NCI-H1105 treated with DMSO at 0.1 percent for 48 hours (cell line): ENCODE data around the gene TYRO3.
"Not testable (repeated sequence)": the region's sequence is repeated elsewhere in the genome, so short reads cannot be mapped to it uniquely, and the experiment has no call there.

Experiments
- DNase-seq: peaks from one replicate; lab custom pipeline; 2025; lab: John Stamatoyannopoulos, UW

The TYRO3 gene

GRCh38 chr15:41574158-41574557 lies 15.1 kb downstream of the TYRO3 start:
- no peak for DNase-seq

GRCh38 chr15:41575282-41575681 lies 16.3 kb downstream of the TYRO3 start:
- no peak for DNase-seq

- no peak for DNase-seq
These were observed 19.1 kb downstream of the TYRO3 start for GRCh38 chr15:41577863-41578735.

DNA sequence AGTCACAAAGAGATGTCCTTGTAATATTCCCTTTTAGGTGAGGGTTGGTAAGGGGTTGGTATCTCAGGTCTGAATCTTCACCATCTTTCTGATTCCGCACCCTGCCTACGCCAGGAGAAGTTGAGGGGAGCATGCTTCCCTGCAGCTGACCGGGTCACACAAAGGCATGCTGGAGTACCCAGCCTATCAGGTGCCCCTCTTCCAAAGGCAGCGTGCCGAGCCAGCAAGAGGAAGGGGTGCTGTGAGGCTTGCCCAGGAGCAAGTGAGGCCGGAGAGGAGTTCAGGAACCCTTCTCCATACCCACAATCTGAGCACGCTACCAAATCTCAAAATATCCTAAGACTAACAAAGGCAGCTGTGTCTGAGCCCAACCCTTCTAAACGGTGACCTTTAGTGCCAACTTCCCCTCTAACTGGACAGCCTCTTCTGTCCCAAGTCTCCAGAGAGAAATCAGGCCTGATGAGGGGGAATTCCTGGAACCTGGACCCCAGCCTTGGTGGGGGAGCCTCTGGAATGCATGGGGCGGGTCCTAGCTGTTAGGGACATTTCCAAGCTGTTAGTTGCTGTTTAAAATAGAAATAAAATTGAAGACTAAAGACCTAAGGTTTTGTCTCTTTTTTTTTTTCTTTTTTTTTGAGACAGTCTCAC lies 19.8 kb downstream of the TYRO3 start:
- DNase-seq, result no peak

DNA sequence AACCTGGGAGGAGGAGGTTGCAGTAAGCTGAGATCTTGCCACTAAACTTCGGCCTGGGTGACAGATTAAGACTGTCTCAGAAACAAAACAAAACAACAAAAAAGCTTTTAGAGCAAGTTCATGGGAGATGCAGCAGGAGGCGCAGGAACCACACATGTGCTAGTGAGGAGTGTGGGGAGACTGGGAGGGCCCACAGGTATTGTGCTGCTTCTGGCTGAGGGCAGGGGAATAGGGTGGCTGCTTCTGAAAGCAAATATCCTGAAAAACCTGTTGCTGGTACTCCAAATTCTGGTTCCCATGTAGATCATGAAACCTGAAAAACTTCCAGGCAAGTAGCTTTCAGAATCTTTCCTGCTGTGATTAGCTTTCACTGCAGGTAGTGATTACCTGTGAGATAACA lies 22.1 kb downstream of the TYRO3 start:
- DNase-seq, result no peak

DNA sequence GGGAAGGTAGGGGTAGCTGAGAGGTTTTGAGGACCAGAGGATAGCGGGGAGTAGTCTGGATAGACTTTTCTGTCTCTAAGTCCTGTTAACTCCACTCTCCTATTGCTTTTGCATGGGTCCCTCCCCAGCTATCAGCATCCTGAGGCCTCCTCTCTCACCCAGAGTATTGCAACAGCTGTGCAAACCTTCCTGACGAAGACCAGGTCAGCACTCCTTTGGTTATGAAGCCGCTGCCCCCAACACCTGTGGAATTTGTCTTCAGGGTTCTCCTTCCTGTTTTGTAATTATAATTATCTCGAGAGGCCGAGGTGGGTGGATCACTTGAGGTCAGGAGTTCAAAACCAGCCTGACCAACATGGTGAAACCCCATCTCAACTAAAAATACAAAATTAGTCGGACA lies 24.8 kb downstream of the TYRO3 start:
- DNase-seq, result no peak

- no peak for DNase-seq
These were observed 25.7 kb downstream of the TYRO3 start for GRCh38 chr15:41584636-41585126.

- no peak for DNase-seq
These were observed 26.4 kb downstream of the TYRO3 start for GRCh38 chr15:41585127-41586047.

- DNase-seq, result not testable (repeated sequence)
These were observed 27.7 kb downstream of the TYRO3 start for GRCh38 chr15:41586531-41587282.

- DNase-seq, result not testable (repeated sequence)
These were observed 30.0 kb downstream of the TYRO3 start for GRCh38 chr15:41589018-41589417.

GRCh38 chr15:41589571-41589970 lies 30.6 kb downstream of the TYRO3 start:
- DNase-seq, result not testable (repeated sequence)

DNA sequence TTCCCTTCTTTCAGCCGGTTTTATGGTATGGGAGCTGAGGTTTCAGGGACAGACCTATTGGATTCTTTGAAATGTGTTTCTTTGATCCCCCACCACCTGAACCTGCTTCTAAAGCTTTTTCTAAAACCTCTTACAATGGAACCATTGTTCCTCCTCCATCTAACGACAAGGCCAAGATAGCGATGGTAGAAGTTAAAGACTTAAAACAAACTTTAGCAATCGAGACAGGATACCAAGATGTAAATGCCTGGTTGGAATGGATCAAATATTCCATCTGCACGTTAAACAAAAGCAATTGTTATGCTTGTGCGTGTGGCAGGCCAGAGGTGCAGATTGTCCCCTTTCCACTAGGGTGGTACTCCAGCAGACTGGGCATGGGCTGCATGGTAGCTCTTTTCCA lies 32.2 kb downstream of the TYRO3 start:
- not testable (repeated sequence) for DNase-seq

DNA sequence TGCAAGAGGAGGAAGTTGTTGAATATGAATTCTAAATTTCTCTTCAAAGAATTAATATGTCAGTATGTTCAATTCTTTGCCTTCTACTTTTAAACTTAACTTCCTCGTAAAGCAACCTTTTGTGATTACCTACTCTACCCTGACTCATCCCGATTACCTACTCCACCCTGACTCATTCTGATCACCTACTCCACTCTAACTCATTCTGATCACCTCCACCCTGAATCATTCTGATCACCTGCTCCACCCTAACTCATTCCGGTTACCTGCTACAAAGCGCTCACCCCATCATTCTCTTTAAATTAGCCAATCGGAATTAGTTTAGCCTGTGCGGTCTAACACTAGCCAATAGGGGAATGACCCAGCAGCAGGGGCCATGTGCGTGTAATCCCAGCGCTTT lies 33.7 kb downstream of the TYRO3 start:
- not testable (repeated sequence) for DNase-seq

DNA sequence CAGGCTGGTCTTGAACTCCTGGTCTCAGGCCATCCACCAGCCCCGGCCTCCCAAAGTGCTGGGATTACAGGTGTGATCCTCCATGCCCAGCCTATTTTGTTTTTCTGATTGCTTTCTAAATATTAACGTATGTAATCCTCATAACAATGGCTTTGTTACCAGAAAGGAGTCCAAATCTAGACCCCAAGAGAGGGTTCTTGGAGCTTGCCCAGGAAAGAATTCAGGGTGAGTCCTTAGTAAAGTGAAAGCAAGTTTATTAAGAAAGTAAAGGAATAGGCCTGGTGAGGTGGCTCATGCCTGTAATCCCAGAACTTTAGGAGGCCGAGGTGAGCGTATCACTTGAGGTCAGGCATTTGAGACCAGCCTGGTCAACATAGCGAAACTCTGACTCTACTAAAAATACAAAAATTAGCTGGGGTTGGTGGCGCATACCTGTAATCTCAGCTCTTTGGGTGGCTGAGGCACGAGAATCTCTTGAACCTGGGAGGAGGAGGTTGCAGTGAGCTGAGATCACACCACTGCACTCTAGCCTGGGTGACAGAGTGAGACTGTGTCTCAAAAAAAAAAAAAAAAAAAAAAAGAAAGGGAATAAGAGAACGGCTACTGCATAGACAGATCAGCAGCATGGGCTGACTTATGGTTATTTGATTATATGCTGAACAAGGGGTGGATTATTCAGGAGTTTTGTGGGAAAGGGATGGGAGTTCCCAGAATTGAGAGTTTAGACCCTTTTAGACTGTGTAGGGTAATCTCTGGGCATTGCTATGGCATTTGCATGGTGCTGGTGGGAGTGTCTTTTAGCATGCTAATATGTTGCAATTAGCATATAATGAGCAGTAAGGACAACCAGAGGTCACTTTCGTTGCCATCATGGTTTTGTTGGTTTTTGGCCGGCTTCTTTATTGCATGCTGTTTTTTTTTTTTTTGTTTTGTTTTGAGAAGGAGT lies 36.1 kb downstream of the TYRO3 start:
- no peak for DNase-seq

GRCh38 chr15:41596972-41597371 lies 38.0 kb downstream of the TYRO3 start:
- DNase-seq, result no peak

GRCh38 chr15:41597787-41598186 lies 38.8 kb downstream of the TYRO3 start:
- no peak for DNase-seq

- no peak for DNase-seq
These were observed 40.0 kb downstream of the TYRO3 start for GRCh38 chr15:41599061-41599460.

- no peak for DNase-seq
These were observed 44.5 kb downstream of the TYRO3 start for GRCh38 chr15:41603411-41603935.

DNA sequence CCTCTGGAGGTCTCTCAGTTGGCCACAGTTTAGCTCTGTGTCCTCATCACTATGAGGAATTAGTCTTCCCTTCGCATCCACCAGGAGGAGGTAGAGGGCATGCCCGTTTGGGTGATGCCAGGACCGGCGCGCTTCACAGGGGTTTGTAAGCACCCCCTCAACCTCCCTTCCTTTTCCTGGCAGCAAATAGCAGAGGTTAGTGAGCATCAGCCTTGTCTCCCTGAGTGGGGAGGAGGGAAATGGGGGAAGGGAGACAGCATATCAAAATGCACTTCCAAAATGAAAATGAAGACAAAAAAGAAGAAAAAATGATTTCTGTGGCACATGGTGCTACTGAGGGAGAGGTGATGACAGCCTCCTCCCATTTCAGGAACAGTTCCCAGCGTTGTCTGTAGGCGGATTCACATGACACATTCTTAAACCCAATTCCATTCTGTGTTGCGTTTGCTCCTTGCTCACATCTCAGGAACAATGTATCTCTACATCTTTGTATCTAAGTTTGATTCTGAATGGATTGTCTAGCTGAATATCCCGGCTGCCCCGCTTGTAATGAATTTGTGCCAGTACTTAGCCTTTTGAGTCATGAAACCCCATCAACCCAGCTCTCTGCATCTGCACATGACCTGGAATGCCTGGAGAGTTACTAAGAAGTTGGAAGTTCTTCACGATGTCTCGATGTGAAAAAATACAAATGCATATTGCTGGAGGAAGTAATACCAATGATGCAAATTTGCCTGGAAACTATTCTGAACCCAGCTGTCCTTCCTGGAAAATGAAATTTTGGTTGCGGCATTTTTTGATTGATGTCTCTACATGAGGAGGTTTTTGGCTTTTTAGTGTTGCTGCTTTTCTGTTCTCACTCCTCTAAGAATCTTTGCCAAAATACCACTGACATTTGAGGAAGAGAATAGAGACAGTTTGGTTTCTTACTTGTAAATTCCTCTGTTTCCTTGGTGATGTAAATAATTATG lies 45.2 kb downstream of the TYRO3 start:
- DNase-seq, result peak; percentile 40
